Fibroblast of gingiva (primary cell): ENCODE measurements around the gene TRMT44.
A peak's percentile ranks its signal among the peaks of the same experiment; 100 is the strongest.
"Not testable (repeated sequence)": the region's sequence is repeated elsewhere in the genome, so short reads cannot be mapped to it uniquely, and the experiment has no call there.

Experiments
- DNase-seq: peaks from one replicate; pipeline ENCODE4 v3.0.0-alpha.2; 2011; ENCODE audit warnings: low read depth

Gene TRMT44

DNA sequence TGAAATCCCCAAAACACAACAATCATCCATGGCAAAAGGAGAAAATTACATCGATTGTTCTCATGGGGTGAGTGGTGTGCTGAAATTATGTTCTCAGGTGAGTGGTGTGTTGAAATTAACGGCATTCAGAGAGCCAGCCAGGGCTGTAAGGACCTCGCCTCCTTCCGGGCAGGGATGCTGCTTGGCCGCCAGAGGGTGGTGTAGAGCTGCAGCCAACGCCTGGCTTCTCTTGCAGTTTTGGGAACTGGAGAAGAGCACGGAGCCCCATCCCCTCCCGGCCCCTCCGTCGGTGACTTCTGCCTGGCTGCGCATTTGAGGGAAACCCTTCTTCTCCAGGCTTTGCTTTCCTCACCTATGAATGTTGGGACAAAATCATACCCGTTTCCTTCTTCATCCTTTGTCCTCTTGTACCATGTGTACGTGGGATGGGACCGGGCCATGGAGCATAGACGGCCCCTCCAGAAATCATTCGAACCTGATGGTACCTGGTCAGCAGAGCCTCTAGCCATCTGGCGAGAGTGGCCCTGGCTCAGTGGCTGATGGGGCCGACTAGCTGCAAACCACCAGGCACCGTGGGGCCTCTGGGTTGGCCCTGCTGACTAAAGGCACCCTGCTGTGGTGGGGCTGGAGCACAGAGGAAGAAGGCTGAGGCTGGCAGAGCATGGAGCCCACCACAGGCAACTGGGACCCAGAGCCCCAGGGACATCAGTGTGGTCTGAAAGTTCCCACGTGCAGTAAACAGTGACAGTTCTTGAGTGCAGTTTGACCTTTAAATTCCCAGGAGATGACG is 28.4 kb downstream of the TRMT44 start:
- DNase-seq, result peak; percentile 48

DNA sequence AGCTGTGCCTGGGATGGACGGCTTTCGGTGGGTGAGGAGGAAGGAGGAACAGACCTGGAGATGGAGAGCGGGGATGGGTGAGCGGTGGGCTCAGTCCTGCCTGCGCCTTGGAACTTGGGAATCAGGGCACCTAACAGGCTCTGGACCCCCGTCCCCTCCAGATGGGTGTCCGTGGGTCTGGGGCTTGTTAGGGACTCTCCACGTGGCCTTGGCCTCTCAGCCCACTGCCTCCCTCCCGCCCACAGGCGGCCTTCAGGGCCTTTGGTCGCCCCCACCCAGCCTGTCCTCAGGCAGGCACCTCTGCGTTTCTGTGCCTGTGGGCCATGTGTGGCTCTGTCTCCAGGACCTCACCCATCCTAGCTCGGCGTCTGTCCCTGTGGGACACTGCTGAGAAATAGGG is 29.0 kb downstream of the TRMT44 start:
- no peak for DNase-seq

DNA sequence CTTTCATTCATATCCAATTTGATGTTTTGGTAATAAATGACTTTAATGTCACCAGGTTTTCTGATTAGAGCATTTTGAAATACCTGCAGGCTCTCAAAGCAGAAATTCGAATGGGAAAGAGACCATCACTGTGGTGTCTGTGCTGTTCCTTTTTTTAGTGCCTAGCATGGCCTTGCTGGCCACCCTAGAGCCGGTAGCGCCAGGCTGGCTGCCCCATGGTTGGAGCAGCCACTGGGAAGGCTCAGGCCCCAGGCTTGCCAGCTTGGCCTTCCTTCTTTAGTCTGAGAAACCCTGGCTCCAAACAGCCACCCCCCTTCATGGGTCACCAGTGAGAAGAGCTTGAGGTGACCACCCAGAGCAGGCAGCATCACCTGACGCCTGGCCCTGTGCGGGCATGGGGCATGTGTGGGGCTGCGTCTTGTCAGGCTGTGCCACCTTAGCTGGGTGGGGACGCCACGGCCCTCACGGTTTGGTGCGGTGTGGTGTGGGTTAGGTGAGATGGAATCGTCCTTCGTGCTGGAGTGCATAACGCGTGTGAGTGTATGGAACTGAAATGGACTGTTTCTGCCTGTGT is 30.0 kb downstream of the TRMT44 start:
- no peak for DNase-seq

DNA sequence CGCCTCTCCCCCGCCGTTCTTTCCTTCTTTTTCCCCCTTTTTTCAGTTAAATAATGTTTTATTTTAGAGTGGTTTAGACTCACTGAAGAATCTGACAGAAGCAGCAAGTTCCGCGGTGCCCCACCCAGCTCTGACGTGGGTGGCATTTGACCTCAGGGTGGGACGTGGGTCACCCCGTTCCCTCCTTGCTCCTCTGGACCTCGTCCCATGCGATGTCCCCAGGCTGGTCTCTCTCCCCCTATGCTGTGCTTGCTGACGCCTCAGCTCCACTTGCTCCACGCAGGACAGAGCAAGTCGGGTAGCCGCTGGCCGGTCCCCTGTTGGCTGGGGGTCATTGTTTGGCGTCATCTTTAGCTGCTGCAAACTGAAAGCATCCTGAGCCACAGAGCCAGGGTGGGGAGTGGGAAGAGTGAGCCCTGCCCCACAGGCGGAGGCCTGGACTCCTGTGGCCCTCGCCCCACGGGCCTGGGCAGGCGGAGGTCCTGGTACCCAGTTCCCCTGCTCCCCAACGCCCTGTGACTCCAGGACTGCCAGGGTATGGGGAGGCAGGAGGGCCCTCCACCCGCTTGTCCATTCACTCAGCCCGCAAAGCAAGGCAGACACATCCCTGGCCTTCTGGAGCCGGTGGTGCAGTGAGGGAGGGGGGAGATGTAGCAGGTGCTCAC is 30.8 kb downstream of the TRMT44 start:
- no peak for DNase-seq

DNA sequence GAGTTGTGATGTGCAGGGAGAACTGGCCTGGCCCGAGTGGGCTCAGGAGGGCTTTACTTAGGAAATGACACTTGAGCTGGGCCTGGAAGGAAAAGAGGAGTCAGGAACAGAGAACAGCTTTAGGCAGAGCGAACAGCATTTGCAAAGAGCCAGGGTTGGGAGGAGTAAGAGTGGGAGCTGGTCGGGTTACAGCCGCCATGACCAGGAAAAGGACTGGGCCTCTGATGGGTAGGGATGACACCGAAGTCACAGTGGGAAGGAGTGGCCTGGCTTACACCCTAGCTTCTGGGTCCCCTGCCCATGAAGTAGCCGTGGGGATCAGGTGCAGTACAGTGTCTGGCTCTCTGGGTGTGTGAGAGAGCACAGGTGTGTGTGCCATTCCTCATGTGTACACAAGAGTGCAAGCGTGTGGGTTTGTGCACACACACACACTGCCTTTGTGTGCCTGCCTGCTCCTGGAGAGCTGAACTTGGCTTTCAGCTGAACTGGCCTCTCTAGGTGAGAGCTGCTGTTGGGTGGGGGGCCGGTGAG is 31.6 kb downstream of the TRMT44 start:
- no peak for DNase-seq

DNA sequence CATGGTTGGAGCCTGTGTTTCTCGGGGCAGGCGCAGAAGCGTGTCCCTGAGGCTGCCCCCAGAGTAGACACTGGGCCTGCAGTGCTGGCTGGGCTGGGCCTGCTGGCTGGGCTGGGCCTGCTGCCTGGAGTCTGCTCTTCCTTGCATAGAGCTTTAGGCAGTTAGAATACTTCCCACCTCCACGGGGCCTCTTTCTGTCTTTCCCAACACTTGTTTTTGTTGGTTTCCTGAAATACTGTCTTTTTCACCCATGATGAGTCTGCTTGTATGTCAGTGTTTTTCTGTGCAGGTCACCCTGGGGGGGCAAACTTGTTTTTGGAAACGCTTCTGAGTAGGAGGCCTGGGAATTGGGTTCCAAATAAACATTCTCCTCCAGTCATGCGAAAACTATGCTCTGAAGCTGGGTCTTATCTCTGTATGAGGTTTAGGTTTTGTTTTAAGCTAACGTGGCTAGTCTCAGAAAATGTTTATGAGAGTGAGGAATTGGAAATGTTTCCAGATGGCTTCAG is 32.2 kb downstream of the TRMT44 start:
- DNase-seq, result peak; percentile 93

DNA sequence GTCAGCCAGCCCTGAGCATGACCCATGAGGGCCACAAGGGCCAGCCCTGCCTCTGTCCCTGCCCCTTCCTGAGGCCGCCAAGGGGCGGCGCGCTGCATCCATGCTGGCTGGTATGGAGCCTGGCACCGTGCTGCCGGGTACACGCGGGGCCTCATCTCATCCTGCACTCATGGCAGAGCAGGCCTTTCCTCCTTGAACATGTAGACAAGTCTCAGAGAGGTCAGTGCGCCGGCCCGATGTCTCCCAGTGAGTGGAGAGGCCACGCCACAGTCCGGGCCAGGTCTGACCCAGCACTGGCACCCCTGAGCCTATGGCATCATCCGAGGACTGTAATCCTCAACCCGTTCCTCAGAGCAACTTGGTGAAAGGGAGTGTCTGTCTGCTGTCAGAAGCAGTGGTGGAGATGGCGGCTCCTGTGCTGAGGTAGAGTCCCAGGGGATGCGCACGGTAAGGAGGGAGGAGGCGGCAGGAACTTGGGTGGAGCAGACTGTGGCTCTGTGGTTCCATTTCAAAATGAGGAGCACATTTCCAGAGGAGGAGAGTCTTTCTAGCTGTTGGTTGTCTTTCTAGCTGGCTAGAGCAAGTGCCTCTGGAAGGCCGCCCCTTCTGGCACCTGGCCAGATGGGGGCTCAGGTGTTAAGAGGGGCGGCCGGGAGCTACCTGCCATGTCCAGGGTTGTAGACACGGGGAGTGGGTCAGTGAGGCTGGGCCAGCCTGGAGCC is 32.8 kb downstream of the TRMT44 start:
- DNase-seq, result no peak

DNA sequence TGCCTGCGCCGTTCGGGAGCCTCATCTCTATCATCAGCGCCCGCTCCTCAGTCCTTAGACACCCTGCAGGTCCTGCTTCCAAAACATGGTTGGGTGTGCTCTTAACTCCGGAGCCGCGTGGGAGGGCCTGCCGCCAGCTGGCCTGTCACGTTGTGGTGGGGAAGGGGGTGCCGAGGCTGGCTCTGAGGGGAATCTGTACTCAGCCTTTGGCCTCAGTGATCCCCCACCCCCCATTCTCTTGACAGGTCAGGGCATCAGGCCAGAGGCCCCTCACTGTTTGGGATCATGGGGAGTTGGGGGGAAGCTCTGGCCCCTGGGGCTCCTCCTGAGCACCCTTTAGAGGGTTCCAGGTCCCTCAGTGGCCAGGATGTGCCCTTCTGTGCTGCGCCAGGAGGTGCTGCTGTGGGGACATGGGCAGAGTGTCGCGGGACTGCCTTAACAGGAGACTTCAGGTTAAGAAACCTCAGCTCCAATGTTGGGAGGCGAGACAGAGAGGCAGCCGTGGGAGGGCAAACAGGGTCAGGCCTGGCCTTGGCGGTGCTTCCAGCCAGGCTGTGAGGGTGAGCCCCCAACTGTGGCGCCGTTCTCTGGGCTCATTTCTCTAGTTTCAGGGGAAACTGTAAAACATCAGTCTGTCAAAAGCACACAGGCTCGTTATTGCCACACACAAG is 33.5 kb downstream of the TRMT44 start:
- no peak for DNase-seq

DNA sequence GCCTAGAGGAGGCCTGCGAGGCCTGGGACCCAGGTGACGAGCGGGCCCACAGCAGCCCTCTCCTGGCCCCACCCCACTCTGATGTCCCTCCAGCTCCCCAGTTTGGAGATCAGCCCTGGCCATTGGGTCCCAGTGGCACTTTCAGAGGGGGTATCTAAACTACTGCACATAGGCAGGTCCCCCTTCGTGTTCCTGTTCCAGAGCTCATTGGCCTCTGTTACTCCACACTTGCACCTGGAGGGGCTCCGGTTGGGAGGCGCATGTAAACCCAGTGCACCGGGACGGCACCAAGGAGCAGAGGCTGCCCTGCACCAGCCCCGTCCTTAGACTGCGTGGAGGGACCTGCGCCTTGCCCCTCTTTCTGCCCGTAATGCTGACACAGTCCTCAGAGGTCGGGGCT is 34.3 kb downstream of the TRMT44 start:
- DNase-seq, result no peak

DNA sequence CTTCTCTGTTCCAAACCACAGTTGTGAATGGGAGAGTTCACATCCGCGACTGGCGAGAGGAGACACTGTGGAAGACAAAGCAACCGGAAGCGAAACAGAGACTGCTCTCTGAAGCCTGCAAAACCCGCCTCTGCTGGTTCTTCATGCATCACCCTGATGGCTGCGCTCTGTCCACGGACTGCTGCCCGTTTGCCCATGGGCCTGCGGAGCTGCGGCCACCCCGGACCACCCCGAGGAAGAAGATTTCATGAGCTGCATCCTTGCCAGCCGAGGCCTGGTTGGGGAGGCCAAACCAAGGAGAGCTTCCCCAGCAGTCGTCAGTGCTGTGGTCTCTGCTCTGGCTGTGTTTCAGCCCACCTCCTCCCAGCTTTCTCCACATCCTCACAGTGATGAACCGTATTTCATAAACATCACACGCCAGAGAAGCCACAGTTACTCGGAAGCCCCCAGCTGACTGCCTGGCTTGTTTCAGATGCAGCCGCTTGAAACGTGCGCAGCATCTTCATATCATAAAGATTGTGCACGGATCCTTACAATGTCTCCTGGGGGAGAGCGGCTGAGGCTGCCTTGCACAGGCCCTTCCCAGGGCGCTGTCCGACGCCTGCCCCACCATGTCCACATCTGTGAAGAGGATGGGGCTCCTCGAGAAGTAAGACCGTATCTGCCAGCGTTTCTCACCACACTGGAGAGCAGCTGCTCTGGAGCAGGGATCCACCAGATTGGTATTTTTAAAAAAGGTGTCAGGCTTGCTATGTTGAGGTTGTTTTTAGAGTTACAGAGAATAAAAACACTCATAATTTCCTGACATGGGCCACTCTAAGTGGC is 35.4 kb downstream of the TRMT44 start:
- no peak for DNase-seq

DNA sequence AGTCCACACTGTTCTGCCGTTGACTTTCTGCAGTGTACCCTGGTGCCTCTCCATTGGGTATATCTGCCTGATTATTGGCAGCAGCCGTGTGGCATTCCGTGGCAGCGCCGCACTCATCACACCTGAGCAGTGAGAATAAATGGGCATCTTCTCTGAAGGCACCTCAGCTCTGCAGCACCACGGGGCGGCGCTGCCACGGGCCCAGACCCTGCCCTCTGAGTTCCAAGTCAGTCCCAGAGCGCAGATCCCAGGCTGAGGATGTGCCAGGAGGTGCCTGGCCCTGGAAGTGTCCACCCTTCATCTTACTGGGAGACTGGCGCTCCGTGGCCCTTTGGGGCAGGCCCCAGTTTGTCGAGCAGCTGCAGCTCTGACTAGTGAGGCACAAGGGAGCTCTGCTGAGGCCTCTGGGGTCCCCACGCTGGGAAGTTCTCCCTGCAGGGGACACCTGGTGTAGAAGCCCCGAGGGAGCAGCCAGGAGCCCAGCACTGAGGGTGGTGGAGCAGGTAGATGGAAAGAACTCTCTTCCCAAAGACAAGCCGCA is 36.6 kb downstream of the TRMT44 start:
- DNase-seq, result no peak

DNA sequence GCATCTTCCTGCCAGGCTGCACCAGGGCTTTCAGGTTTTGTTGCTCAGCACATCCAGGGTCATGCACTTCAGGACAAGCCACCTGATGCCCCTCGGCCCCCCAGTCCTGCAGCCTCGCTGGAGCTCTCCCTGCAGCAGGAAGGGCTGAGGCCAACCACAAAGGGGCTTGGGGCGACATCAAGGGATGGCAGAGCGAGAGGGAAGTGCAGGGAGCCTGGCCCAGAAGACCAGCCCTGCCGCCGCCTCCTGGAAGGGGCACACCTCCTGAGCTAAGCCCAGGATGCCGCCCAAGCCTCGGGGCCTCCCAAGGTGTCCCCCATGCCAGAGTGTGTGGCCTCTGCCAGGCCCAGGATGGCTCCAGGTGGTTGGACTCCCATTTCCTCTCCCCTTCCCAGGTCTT is 37.1 kb downstream of the TRMT44 start:
- no peak for DNase-seq

DNA sequence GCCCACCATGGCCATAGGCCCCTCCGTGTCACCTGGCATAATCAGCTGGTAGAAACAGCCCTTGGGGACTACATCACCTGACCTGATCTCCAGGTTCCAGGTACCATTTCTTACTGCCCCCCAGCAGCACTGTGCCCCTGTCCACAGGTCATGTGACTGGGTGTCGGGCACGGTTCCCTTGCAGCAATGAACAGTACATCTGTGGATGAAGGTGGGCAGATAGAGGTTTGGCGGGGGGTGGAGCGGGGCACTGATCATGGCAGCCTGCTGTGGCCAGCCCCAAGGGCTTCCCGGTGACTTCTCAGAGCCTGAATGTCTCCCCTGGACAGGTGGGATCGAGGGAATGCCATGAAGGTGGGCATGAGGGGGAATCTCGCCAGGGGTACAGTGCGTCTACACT is 37.8 kb downstream of the TRMT44 start:
- no peak for DNase-seq

DNA sequence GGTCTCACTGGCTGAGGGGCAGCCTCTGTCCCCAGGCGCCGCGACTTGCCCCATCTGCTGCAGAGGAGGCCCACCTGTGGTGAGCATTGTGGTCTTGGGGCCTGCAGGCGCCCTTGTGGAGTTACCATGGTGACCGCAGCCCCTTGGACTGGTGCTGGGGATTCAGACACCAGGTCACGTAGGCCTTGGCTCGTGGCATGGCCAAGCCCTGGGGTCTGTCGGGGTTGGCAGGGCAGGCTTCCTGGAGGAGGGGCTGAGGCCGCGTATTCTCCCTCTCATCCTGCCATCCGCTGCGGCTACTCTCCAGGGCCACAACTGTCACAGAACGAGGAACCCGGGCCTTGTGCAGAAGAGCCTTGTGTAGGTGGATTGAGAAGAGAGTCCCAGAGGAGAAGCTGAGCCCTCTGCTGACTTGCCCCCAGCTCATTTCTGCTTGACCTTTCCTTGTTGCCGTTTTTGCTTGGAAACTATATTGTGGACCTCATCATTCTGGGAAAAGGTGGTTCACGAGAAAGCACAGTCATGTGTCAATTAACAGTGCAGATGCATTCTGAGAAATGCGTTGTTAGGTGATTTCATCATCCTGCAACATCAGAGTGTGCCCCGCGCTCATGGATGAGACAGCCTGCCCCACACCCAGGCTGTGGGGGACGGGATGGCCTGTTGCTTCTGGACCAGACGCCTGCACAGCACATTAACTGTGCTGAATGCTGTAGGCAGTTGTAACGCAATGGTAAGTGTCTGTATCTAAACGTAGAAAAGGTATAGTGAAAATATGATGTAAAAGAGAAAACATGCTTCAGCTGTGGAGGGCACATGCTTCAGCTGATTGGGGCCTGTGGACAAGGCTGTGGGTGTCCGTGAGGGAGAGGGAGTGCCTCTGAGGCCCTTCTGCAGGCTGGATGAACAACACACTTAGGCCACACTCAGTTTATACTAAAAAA is 38.5 kb downstream of the TRMT44 start:
- DNase-seq, result no peak

DNA sequence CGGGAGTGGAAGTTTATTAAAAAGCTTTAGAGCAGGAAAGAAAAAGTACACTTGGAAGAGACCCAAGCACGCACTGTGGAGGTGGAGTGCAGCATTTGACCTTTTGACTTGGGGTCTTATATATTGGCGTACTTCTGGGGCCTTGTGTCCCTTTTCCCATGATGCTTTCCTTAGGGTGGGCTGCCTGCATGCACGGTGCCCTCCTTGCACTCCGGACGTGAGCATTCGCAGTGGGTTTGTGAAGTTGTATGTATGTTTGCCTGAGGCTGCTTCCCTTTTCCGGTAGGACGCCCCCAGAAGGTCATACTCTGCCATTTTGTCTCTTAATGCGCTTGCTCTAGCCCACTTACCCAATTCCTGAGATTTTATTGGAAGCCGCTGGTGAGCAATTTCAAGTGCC is 39.6 kb downstream of the TRMT44 start:
- DNase-seq, result no peak

DNA sequence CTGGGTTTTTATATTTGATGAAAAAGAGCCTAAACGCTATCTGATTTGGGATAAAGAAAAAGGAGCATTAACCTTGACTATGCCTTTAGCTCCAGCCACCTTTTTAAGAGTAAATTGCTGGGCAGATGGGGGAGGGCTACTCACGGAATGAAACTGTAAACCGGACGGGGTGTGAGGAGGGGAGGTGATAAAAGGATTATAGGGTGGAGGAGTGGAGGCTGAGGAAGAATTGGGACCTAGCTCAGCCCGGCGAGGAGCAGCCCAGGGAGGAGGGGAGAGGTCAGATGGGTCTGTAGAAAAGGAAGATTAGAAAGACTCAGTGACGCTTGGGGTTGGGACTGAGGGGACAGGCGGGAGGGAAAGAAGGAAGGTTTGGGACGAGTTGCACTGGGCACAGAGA is 46.1 kb downstream of the TRMT44 start:
- DNase-seq, result not testable (repeated sequence)

DNA sequence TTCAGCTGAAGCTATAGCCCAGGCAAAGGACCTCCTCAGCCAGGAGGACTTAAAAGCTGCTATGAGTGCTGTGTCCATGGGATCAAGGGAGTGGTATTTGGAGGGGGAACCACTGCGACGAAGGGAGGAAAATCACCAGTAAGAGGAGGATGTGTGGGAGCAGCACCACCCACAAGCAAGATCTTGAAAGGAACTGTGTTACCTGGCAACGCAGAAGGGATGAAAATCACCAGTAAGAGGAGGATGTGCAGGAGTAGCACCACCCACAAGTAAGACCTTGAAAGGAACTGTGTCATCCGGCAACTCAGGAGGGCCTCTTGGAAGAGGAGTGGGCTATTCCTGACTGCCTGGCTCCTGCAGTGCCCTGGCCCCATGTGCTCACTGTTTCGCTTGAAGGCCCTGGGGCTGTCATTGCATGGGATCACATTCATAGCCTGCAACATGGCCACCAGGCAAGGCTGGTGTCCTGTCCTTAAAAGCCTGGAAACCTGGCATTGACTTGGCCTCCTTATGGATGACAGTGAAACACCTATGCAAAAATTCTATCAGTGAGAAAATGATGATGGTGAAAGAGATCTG is 48.3 kb downstream of the TRMT44 start:
- DNase-seq, result no peak

DNA sequence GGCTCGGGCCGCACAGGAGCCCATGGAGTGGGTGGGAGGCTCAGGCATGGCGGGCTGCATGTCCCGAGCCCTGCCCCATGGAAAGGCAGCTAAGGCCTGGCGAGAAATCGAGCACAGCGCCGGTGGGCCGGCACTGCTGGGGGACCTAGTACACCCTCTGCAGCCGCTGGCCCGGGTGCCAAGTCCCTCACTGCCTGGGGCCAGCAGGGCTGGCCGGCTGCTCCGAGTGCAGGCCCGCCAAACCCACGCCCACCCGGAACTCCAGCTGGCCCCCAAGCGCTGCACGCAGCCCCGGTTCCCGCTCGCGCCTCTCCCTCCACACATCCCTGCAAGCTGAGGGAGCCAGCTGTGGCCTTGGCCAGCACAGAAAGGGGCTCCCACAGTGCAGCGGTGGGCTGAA is 50.9 kb downstream of the TRMT44 start:
- not testable (repeated sequence) for DNase-seq

DNA sequence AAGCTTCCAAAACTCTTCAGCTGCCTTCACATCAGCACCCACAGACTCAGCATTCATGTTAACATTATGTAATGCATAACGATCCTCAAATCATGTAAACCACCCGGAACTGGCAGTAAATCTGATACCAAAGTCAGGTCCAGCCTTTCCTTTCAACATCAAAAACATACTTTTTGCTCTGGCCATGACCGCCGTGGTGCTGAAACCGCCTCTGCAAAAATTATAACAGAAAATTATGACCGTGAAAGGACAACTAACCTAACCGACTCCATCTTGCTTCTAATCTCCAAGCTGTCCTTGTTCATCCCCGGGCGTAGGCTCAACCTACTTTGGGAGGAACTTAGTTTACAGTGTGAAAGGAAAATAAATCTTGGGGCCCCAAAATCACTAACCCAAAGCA is 51.6 kb downstream of the TRMT44 start:
- DNase-seq, result no peak
